Gastrocnemius medialis (tissue), 4 donors: ENCODE results near the gene INPP4B.

Experiments used
- CTCF ChIP-seq, 5 experiments: fragments of 450-650 bp in 3 of 5; fragments of 200-600 bp in 2 of 5; sonication (generic) in 2 of 5; IDR thresholded peaks in 4 of 5; conservative IDR thresholded peaks in 1 of 5; 1 replicate in 4 of 5; 2 replicates in 1 of 5; pipeline ENCODE4 v1.5.1; 2016 to 2019; ENCODE audit warnings: antibody characterized with exemption in 5 of 5, mild to moderate bottlenecking in 3 of 5, moderate library complexity in 3 of 5
- POLR2A ChIP-seq, 2 donors: fragments of 450-650 bp; IDR thresholded peaks; one replicate each; pipeline ENCODE4 v1.6.1; 2017; ENCODE audit warnings: antibody characterized with exemption in 2 of 2, mild to moderate bottlenecking in 2 of 2, moderate library complexity in 2 of 2

- TF ChIP-seq CTCF (IDR thresholded peaks at IDR 0.05 in 4 of 5, conservative IDR thresholded peaks at IDR 0.05 in 1 of 5) (no peak), POLR2A (IDR thresholded peaks at IDR 0.05) (no peak)
These were observed 676.9 kb downstream of the INPP4B start for GRCh38 chr4:142169216-142169615.
